Measurements from ENCODE around the gene SH3PXD2A. TPM values are rescaled to one million over a fixed set of nuclear protein-coding genes. Genes with fewer than 3 reads are reported as not detected.

The SH3PXD2A gene
- polyA plus RNA-seq, 1 experiment = 50.2 TPM

DNA sequence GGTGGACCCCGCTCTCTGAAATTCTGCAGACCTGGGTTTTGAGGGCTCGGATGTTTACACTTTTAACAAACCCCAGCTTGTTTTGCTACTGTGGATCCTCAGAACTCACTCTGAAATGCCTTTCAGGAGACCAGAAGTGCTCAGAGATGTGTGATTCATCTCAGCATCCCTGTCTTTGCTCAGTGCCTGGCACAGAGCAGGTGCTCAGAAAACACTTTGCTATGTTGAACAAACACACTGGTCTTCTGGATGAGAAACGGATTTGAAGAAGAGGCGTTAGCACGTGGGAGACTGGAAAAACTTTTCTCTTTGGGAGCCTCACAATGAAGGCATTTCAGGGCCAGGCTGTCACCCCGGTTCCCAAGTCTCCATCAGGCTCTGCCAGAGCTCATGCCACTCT, 53.3 kb downstream of the SH3PXD2A start:
- CTCF ChIA-PET = interaction anchor here (1.5 to 1.8 kb wide), 2 partner anchors 9 to 12 kb away, joined by 4 to 7 read pairs; no protein-coding TSS in a partner anchor
- H3K4me3 ChIP-seq (ENCODE audit: low read depth, low read length) = no peak overlapping the region
- DNase-seq (ENCODE audit: low read depth) = no peak
- TF ChIP-seq, protein P1, sequence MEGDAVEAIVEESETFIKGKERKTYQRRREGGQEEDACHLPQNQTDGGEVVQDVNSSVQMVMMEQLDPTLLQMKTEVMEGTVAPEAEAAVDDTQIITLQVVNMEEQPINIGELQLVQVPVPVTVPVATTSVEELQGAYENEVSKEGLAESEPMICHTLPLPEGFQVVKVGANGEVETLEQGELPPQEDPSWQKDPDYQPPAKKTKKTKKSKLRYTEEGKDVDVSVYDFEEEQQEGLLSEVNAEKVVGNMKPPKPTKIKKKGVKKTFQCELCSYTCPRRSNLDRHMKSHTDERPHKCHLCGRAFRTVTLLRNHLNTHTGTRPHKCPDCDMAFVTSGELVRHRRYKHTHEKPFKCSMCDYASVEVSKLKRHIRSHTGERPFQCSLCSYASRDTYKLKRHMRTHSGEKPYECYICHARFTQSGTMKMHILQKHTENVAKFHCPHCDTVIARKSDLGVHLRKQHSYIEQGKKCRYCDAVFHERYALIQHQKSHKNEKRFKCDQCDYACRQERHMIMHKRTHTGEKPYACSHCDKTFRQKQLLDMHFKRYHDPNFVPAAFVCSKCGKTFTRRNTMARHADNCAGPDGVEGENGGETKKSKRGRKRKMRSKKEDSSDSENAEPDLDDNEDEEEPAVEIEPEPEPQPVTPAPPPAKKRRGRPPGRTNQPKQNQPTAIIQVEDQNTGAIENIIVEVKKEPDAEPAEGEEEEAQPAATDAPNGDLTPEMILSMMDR (IDR thresholded peaks at IDR 0.05; ENCODE audit: insufficient read depth, low read depth, low read length) = no peak
- POLR2A ChIA-PET = no interaction called here
- no peaks in the 10 kb centered on the region for H3K27me3 ChIP-seq (ENCODE audit: control insufficient read depth, insufficient read depth, low read length)
- peaks cover 2% of the 10 kb centered on the region for H3K36me3 ChIP-seq (ENCODE audit: control insufficient read depth, insufficient read depth, low read length)

DNA sequence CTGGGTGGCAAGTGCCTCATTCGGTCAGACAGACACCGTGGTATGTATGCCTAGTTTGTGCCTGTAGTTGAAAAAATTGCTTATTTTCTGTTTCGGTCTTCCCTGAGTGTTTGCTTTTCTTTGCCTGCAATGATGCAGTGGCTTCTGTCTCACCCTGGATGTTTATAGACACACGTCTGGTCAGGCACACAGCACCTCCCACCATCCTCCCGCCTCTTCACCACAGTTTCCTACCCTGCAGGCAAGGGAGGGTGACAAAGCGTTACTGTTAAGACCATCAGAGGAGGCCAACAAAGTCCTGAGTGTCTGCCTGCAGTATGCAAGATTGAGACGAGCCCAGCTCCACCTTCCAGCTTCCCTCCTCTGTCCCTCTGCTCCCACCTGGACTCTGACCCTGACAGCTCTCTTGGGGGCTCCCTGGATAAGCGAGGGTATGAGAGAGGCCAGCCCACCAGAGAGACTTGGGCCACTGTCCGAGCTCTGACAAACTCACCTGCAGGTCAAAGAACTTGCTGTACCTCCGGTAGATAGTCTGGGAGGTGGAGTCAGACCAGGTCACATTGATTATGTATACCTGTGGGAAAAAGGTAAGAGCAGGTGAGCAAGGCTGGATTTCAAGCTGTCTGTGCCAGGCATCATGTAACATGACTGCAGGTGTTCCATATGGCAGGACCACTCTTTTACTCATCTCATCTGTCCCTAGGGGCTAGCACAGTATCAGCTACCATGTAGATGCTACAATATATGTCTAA, 54.4 kb downstream of the SH3PXD2A start:
- POLR2A ChIA-PET = no interaction called here
- Histone ChIP-seq H3K4me3 (ENCODE audit: low read depth, low read length) (no peak overlapping the region), H3K27me3 (ENCODE audit: control insufficient read depth, insufficient read depth, low read length) (no peaks in the 10 kb centered on the region), H3K36me3 (ENCODE audit: control insufficient read depth, insufficient read depth, low read length) (peaks cover 2% of the 10 kb centered on the region)
- no peak for DNase-seq (ENCODE audit: low read depth)
- TF ChIP-seq, protein P1 (IDR thresholded peaks at IDR 0.05; ENCODE audit: insufficient read depth, low read depth, low read length) = no peak
- CTCF ChIA-PET = interaction anchor here (1.8 kb wide), 1 partner anchor 13 kb away, joined by 7 read pairs; no protein-coding TSS in a partner anchor

DNA sequence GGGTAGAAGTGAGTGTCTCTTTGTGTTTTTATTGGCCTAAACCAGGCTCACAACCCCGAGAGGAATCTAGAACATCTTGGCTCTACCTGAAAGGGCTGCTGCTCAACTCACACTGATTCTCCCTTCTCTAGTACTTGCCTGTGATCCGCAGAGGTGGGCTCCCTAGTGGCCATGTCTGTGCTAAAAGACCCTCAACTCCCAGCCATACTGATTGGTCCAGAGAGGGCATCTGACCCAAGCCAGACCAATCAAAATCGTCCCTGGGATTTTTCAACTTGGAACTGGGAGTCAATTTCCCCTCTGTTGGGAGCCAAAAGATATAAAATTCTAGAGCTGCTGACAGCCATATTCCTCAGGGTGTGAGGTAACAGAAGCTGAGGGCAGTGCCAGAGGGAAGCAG, 55.3 kb downstream of the SH3PXD2A start:
- ChIA-PET CTCF (interaction anchor here (1.0 kb wide), 1 partner anchor 11 kb away, joined by 3 read pairs; no protein-coding TSS in a partner anchor), POLR2A (no interaction called here)

DNA sequence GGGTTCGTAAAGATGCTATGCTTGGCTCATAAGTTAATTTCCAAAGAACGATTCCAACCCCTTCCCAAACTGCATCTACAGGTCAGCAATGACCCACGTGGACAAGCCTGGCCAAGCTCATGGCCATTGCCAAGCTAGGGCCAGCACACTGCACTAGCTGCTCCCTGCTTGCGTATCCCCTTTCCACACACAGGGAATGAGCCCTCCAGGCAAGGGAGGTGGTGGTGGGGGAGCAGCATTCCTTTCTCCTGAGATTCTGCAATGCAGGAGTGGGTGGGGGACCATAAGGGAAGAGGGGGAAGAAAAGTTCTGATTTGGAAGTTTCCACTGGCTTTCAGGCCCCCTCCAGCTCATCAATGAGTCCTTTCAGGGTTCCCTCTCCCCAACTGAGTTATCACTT, 56.0 kb downstream of the SH3PXD2A start:
- Histone ChIP-seq H3K27me3 (ENCODE audit: control insufficient read depth, insufficient read depth, low read length) (no peaks in the 10 kb centered on the region), H3K4me3 (ENCODE audit: low read depth, low read length) (no peak overlapping the region), H3K36me3 (ENCODE audit: control insufficient read depth, insufficient read depth, low read length) (peaks cover 2% of the 10 kb centered on the region)
- CTCF ChIA-PET = interaction anchor here (0.6 to 1.0 kb wide), 2 partner anchors 11 to 55 kb away, joined by 3 read pairs; no protein-coding TSS in a partner anchor
- POLR2A ChIA-PET = no interaction called here
- TF ChIP-seq, protein P1 (IDR thresholded peaks at IDR 0.05; ENCODE audit: insufficient read depth, low read depth, low read length) = no peak
- DNase-seq (ENCODE audit: low read depth) = no peak

More for the DNA sequence above, 55.3 kb downstream of the SH3PXD2A start:
- Histone ChIP-seq H3K27me3 (ENCODE audit: control insufficient read depth, insufficient read depth, low read length) (no peaks in the 10 kb centered on the region), H3K36me3 (ENCODE audit: control insufficient read depth, insufficient read depth, low read length) (peaks cover 2% of the 10 kb centered on the region), H3K4me3 (ENCODE audit: low read depth, low read length) (no peak overlapping the region)
- TF ChIP-seq, protein P1 (IDR thresholded peaks at IDR 0.05; ENCODE audit: insufficient read depth, low read depth, low read length) = no peak
- DNase-seq (ENCODE audit: low read depth) = no peak

DNA sequence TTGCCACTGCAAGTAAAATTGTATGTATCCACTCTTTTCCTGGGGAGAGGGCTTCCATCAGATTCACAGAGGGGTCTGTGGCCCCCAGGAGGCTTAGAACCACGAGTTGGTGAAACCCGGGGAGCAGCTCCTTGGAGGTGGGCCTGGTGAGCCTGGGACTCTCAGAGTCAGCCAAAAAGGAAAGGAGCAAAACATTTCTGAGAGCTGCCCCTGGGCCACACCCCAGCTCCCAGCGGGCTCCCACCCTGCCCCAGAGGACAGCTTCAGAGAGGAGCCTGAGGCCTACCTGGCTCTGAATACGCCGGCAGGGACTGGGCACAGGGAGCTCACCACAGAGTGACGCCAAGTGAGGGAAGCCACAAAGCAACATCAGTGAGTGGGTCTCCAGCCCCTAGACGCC, 56.9 kb downstream of the SH3PXD2A start:
- ChIA-PET CTCF (no interaction called here), POLR2A (no interaction called here)
- TF ChIP-seq, protein P1 (IDR thresholded peaks at IDR 0.05; ENCODE audit: insufficient read depth, low read depth, low read length) = no peak
- no peak overlapping the region for H3K4me3 ChIP-seq (ENCODE audit: low read depth, low read length)
- no peaks in the 10 kb centered on the region for H3K27me3 ChIP-seq (ENCODE audit: control insufficient read depth, insufficient read depth, low read length)
- DNase-seq (ENCODE audit: low read depth) = no peak
- H3K36me3 ChIP-seq (ENCODE audit: control insufficient read depth, insufficient read depth, low read length) = peaks cover 2% of the 10 kb centered on the region

All from BJ (cell line).